Fibroblast of the aortic adventitia (primary cell): ENCODE measurements around the gene GLP1R. TPM values are rescaled to one million over a fixed set of nuclear protein-coding genes. Genes with fewer than 3 reads are reported as not detected.
"Not testable (repeated sequence)": the region's sequence is repeated elsewhere in the genome, so short reads cannot be mapped to it uniquely, and the experiment has no call there.

ENCODE experiments used
- DNase-seq: peaks from one replicate; pipeline ENCODE4 v3.0.0-alpha.2; 2010; ENCODE audit warnings: low read depth
- H3K4me3 ChIP-seq: 2 replicates; pipeline ENCODE4 v1.5.1; 2011; ENCODE audit warnings: low read depth, mild to moderate bottlenecking, control low read depth, low read length, moderate library complexity
- CTCF ChIP-seq: IDR thresholded peaks from 2 replicates; pipeline ENCODE4 v1.5.1; 2011; ENCODE audit warnings: mild to moderate bottlenecking, low read length, control low read depth, inconsistent platforms; ENCODE audit not compliant: insufficient read depth
- total RNA-seq: library from RNA; depleted of rRNA; stranded (reverse); fragments of >200 nt; gene quantifications from 2 replicates; pipeline ENCODE4 v1.2.3, GENCODE V29; 2012; ENCODE audit warnings: low replicate concordance

Gene GLP1R
- total RNA-seq, 1 donor: not detected

GRCh38 chr6:39114704-39115599, 66.4 kb downstream of the GLP1R start, which contains the start of gene SAYSD1:
TSS of gene SAYSD1 (minus strand) at chr6:39115186. CDS start at chr6:39115089, 97 bp downstream.
- DNase-seq: peak; percentile 91
- H3K4me3 ChIP-seq: peak within 1 kb of the TSS; percentile 77
- TF ChIP-seq CTCF: no peak

GRCh38 chr6:39118921-39119320, 70.3 kb downstream of the GLP1R start:
- no peak overlapping the region for H3K4me3 ChIP-seq
- TF ChIP-seq CTCF: no peak
- no peak for DNase-seq

GRCh38 chr6:39124114-39124513, 75.5 kb downstream of the GLP1R start:
- DNase-seq: no peak
- no peak for TF ChIP-seq CTCF
- H3K4me3 ChIP-seq: no peak overlapping the region

GRCh38 chr6:39128106-39128505, 79.5 kb downstream of the GLP1R start:
- H3K4me3 ChIP-seq: no peak overlapping the region
- peak; percentile 98 for DNase-seq
- TF ChIP-seq CTCF: no peak

GRCh38 chr6:39128832-39129231, 80.3 kb downstream of the GLP1R start:
- peak; percentile 91 for DNase-seq
- TF ChIP-seq CTCF: no peak
- H3K4me3 ChIP-seq: no peak overlapping the region

- peak; percentile 46 for DNase-seq
- no peak for TF ChIP-seq CTCF
- H3K4me3 ChIP-seq: no peak overlapping the region
Observed at GRCh38 chr6:39130691-39131090, 82.1 kb downstream of the GLP1R start.

GRCh38 chr6:39134761-39135160, 86.2 kb downstream of the GLP1R start:
- not testable (repeated sequence) for DNase-seq, H3K4me3 ChIP-seq

GRCh38 chr6:39136207-39136606, 87.6 kb downstream of the GLP1R start:
- DNase-seq, H3K4me3 ChIP-seq: not testable (repeated sequence)
